NCI-H2227 (cell line): ENCODE data around the gene ZNF385B.

Source experiments
- DNase-seq: peaks from one replicate; lab custom pipeline; 2025; ENCODE audit not compliant: unreplicated experiment; lab: John Stamatoyannopoulos, UW

The ZNF385B gene

DNA sequence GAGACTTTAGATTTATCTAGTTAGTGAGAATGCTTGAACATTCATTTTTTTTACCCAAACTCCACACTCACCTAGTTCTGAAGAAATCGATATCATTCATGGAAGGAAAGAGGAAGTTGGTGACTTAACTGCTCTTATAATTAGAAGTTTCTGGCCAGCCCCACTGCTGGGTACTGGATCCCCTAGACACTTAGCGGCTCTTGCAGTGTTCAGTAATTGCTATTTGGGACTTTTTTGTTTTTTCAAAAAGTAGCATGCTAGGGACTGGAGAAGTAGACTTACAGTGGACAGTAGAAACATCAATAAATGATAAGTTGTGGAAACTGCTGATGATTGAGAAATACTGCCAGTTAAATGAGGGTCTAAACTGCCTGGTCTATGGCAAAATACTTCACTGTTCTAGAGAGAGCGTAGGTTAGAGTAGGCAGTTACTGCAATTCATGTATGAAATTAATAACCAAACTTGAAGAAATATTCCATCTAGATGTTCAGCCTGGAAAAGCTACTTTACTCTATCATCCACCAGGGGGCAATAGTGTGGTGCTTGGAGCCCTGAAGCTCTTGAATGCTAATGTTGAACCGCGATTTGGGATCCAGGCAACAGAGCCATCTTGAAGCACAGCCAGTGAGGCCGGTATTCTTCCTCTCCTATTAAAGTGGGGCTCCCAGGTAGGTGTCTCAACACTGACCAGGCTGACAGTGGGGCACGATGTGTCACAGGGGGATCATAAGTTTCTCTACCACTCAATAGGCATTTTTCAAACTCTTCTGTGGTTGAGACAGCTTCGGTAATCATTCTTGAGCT lies 450.7 kb downstream of the ZNF385B start:
- DNase-seq = peak; percentile 90

DNA sequence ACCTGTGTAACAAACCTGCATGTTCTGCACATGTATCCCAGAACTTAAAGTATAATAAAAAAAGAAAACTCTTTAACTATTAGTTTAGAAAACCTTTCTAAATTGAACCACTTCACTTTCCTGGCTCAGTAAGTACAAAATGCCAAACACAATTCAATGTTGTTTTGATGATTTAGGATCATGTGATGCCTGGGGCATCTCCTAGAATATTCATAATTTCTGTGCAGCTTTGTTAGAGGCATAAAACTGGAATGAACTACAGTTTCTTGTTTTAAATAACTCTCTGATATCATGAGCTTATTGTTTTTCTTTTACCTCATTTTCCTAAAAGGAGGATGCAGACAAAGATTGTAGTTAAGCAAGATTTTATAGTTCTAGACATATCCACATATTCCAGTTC lies 457.8 kb downstream of the ZNF385B start:
- DNase-seq = no peak

DNA sequence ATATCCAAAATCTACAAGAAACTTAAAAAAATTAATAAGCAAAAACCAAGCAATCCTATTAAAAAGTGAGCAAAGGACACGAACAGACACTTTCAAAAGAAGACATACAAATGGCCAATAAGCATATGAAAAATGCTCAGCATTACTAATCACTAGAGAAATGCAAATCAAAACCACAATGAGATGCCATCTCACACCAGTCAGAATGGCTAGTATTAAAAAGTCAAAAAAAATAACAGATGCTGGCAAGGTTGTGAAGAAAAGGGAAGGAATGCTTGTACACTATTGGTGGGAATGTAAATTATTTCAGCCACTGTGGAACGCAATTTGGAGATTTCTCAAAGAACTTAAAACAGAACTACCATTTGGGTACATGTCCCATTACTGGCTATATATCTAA lies 467.9 kb downstream of the ZNF385B start:
- DNase-seq = no peak
